Measurements from ENCODE around the gene MAD2L1. TPM values are rescaled to one million over a fixed set of nuclear protein-coding genes. Genes with fewer than 3 reads are reported as not detected.

The MAD2L1 gene
- total and polyA plus RNA-seq, 2 experiments from 2014 or later, result 80.2 to 139 TPM

GRCh38 chr4:120025516-120025915 lies 41.1 kb downstream of the MAD2L1 start:
- ATAC-seq (no peak; the same call in 2 of the 3 replicates), DNase-seq (ENCODE audit: low spot score) (no peak)
- Histone ChIP-seq H3K27me3 (ENCODE audit: insufficient read depth) (no peaks in the 10 kb centered on the region), H2AFZ (no peak overlapping the region), H3K36me3 (ENCODE audit: insufficient read depth) (peaks cover 2% of the 10 kb centered on the region; the same call in 1 of the 2 replicates), H3K4me3 (no peak overlapping the region), H3K27ac (ENCODE audit: low read depth) (no peak overlapping the region), H3K4me1 (ENCODE audit: insufficient read depth) (no peaks in the 10 kb centered on the region), H3K4me2 (no peak overlapping the region), H4K20me1 (replicated peaks; ENCODE audit: insufficient read depth) (0 out of 2 replicates have a peak, but pooled peaks cover 2% of the 10 kb centered on the region), H3F3A (replicated peaks; ENCODE audit: low read depth) (no peaks in the 10 kb centered on the region), H3K9me2 (ENCODE audit: insufficient read depth) (no peaks in the 10 kb centered on the region), H3K79me2 (replicated peaks; ENCODE audit: insufficient read depth) (no peaks in the 10 kb centered on the region)
- Mint-ChIP-seq H3K36me3 (ENCODE audit: low read depth) (no peaks in the 10 kb centered on the region), H3K4me3 (no peak overlapping the region), H3K27me3 (ENCODE audit: insufficient read depth, low read depth, poor library complexity) (no peaks in the 10 kb centered on the region), H3K9me3 (no peaks in the 10 kb centered on the region), H3K27ac (no peak overlapping the region), H3K4me1 (no peaks in the 10 kb centered on the region)
- TF ChIP-seq JUNB (IDR thresholded peaks at IDR 0.05; ENCODE audit: unreplicated experiment) (no peak), ETS1 (IDR thresholded peaks at IDR 0.05) (no peak), EZH2 (IDR thresholded peaks at IDR 0.05; ENCODE audit: low read depth, unreplicated experiment) (no peak), ZNF114 (CRISPR knock-in tag; IDR thresholded peaks at IDR 0.05) (no peak), CREB1 (CRISPR knock-in tag; IDR thresholded peaks at IDR 0.05; ENCODE audit: low read depth) (no peak), POLR2AphosphoS5 (IDR thresholded peaks at IDR 0.05; ENCODE audit: low read depth) (no peak)

GRCh38 chr4:120018786-120019185 lies 47.9 kb downstream of the MAD2L1 start:
- ATAC-seq, result no peak

More at GRCh38 chr4:120018786-120019185, 47.9 kb downstream of the MAD2L1 start:
- Histone ChIP-seq H3K36me3 (ENCODE audit: insufficient read depth) (no peaks in the 10 kb centered on the region), H4K20me1 (replicated peaks; ENCODE audit: insufficient read depth) (0 out of 2 replicates have a peak, but pooled peaks cover 2% of the 10 kb centered on the region), H3K9me2 (ENCODE audit: insufficient read depth) (no peaks in the 10 kb centered on the region; the same call in 1 of the 2 replicates), H3K27ac (ENCODE audit: low read depth) (no peak overlapping the region), H3K79me2 (replicated peaks; ENCODE audit: insufficient read depth) (no peaks in the 10 kb centered on the region), H3K4me2 (no peak overlapping the region), H3K4me3 (no peak overlapping the region), H2AFZ (no peak overlapping the region), H3F3A (replicated peaks; ENCODE audit: low read depth) (no peaks in the 10 kb centered on the region), H3K4me1 (ENCODE audit: insufficient read depth) (no peaks in the 10 kb centered on the region), H3K27me3 (ENCODE audit: insufficient read depth) (no peaks in the 10 kb centered on the region)
- Mint-ChIP-seq H3K36me3 (ENCODE audit: low read depth) (no peaks in the 10 kb centered on the region), H3K4me3 (no peak overlapping the region), H3K4me1 (no peaks in the 10 kb centered on the region), H3K27me3 (ENCODE audit: insufficient read depth, low read depth, poor library complexity) (peaks cover 3% of the 10 kb centered on the region), H3K9me3 (no peaks in the 10 kb centered on the region; the same call in 2 of the 3 replicates), H3K27ac (no peak overlapping the region)
- no peak for DNase-seq (ENCODE audit: low spot score)
- TF ChIP-seq CTCF (conservative IDR thresholded peaks at IDR 0.05; ENCODE audit: low read depth in 2 of 2), result no peak

Measured in GM23338 (cell line).